HG02798 (cell line): ENCODE data around the gene CDH23.

Experiments used
- ATAC-seq: cut with Tn5 transposase; IDR thresholded peaks from one replicate; pipeline ENCODE4 v1.9.1; 2021; ENCODE audit warnings: mild to moderate bottlenecking; ENCODE audit not compliant: unreplicated experiment, poor library complexity

Gene CDH23

GRCh38 chr10:71707240-71707789 lies 310.6 kb downstream of the CDH23 start:
- ATAC-seq = no peak

GRCh38 chr10:71708301-71708703 lies 311.6 kb downstream of the CDH23 start:
- ATAC-seq = no peak

GRCh38 chr10:71708897-71709882 lies 312.5 kb downstream of the CDH23 start:
- no peak for ATAC-seq

- no peak for ATAC-seq
Observed at GRCh38 chr10:71710519-71710918, 313.8 kb downstream of the CDH23 start.

- ATAC-seq = no peak
Observed at GRCh38 chr10:71711052-71711623, 314.4 kb downstream of the CDH23 start.

- ATAC-seq = no peak
Observed at GRCh38 chr10:71712170-71712569, 315.4 kb downstream of the CDH23 start.

GRCh38 chr10:71712572-71713134 lies 315.9 kb downstream of the CDH23 start:
- no peak for ATAC-seq

GRCh38 chr10:71713135-71714030 lies 316.7 kb downstream of the CDH23 start:
- no peak for ATAC-seq

- no peak for ATAC-seq
Observed at GRCh38 chr10:71714031-71714410, 317.3 kb downstream of the CDH23 start.

- no peak for ATAC-seq
Observed at GRCh38 chr10:71714592-71714991, 317.9 kb downstream of the CDH23 start.

- no peak for ATAC-seq
Observed at GRCh38 chr10:71715026-71715425, 318.3 kb downstream of the CDH23 start.

GRCh38 chr10:71715860-71716259 lies 319.1 kb downstream of the CDH23 start:
- no peak for ATAC-seq

- ATAC-seq = no peak
Observed at GRCh38 chr10:71716426-71716825, 319.7 kb downstream of the CDH23 start.

GRCh38 chr10:71717056-71717455 lies 320.3 kb downstream of the CDH23 start:
- no peak for ATAC-seq

GRCh38 chr10:71717551-71717951 lies 320.8 kb downstream of the CDH23 start:
- no peak for ATAC-seq

- ATAC-seq = no peak
Observed at GRCh38 chr10:71718165-71718698, 321.5 kb downstream of the CDH23 start.

GRCh38 chr10:71719042-71719441 lies 322.3 kb downstream of the CDH23 start:
- no peak for ATAC-seq

- no peak for ATAC-seq
Observed at GRCh38 chr10:71719464-71720201, 322.9 kb downstream of the CDH23 start, which contains the start of gene C10orf105. Gene C10orf105 (minus strand): TSS chr10:71719778. CDS start chr10:71716337, 3,441 bp downstream.

GRCh38 chr10:71720288-71720687 lies 323.6 kb downstream of the CDH23 start:
- ATAC-seq = no peak
